Fibroblast of villous mesenchyme (primary cell): ENCODE data around the gene LRIT1. TPM values are rescaled to one million over a fixed set of nuclear protein-coding genes. Genes with fewer than 3 reads are reported as not detected.

Experiments
- DNase-seq: peaks from one replicate; pipeline ENCODE4 v3.0.0-alpha.2; 2010; ENCODE audit warnings: low read depth
- H3K4me3 ChIP-seq: 2 replicates; pipeline ENCODE4 v1.5.1; 2011; ENCODE audit warnings: low read depth, mild to moderate bottlenecking, low read length
- CTCF ChIP-seq: IDR thresholded peaks from 2 replicates; pipeline ENCODE4 v1.5.1; 2012; ENCODE audit warnings: low read depth, mild to moderate bottlenecking, low read length; ENCODE audit not compliant: insufficient read depth
- total RNA-seq: library from RNA; depleted of rRNA; stranded (reverse); fragments of >200 nt; gene quantifications from 2 replicates; pipeline ENCODE4 v1.2.3, GENCODE V29; 2012

The LRIT1 gene
- total RNA-seq, 1 donor = not detected

- DNase-seq = no peak
- H3K4me3 ChIP-seq = no peak overlapping the region
- TF ChIP-seq CTCF = no peak
These were observed 21.0 kb upstream of the LRIT1 start for GRCh38 chr10:84262190-84262956.

DNA sequence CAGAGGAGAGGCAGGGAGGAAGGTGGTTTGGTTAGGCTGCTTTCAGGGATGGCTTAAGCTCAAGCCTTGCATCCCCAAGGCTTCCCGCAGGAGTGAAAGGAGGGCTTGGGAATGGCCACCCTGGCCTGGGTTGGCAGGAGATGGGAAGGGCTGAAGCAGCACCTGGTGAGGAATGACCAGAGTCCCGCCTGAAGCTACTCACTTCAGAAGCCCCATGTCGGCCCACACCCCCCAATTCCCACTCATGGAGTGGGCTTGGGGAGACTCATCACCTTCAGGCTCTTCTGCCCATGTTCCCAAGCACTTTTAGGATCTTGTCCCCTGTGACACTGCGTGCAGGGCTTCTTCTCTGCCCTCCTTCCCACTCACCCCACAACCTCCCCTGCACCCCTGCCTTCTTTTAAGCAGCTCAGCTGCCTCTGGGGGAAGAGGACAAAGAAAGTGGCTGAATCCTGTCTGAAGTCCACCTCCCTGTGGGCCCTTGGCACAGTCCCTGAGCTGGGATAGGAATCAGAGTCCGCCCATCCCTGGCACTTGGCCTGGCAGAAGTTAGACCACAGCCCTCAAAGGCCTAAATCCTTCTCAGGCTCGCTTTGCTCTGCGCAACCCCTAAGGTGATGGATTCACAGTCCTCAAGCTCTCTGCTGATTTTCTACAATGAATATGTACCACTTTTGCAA lies 20.0 kb upstream of the LRIT1 start:
- H3K4me3 ChIP-seq = no peak overlapping the region
- DNase-seq = no peak
- no peak for TF ChIP-seq CTCF

DNA sequence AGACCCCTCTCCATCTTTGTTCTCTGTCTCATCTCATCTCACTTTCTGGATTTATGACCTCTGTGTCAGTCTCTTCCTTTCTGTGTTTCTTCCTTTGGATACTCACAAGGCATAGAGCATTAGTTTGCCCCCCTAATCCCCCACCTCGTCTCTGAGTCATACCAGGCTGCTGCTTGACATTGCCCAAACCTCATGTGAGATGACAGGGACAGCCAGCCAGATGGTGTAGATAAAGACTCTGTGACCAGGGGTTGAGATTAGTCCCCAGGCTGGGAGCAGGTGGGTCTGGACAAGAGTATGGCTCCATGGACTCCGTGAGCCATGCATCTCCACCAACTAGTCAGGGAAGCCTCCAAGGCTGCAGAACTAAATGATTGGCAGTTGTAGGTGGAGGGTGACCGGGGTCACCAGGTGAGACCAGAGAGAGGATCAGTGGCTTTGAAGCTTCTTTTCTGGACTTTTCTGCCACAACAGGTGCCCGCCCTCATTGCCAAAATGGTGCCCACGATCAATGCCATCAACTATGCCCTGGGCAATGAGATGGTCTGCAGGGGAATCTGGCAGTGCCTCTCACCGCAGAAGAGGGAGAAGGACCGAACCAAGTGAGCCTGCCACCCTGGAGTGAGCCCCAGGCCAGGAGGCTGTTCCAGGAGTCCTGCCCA lies 16.8 kb upstream of the LRIT1 start:
- DNase-seq = no peak
- no peak for TF ChIP-seq CTCF
- H3K4me3 ChIP-seq = no peak overlapping the region

DNA sequence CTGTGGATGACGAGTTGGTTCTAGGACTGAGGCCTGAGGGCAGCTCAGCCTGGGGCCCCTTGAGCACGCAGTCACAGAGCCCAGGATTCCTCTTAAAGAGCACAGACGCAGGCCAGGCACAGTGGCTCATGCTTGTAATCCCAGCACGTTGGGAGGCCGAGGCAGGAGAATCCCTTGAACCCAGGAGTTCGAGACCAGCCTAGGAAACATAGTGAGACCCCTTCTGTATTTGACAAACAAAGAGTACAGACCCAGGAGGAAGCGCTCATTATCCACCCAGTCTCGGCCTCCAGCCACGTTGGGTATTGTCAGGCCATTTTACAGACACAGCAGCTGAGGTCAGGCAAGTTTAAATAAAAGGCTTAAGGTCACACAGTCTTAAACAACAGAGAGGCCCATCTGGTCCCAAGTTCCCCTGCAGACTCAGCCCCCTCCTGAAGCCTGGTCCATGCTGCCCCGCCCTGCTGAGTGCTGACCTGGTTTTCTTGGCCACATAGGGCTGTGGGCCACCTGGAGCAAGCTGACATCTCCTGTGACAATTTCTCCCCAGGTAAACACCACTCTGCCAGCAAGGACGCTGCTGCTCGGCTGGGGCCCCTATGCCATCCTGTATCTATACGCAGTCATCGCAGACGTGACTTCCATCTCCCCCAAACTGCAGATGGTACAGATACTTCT lies 16.1 kb upstream of the LRIT1 start:
- no peak overlapping the region for H3K4me3 ChIP-seq
- TF ChIP-seq CTCF = no peak
- no peak for DNase-seq

- TF ChIP-seq CTCF = peak; percentile 68
- peak; percentile 34 for DNase-seq
- H3K4me3 ChIP-seq = no peak overlapping the region
These were observed 15.4 kb upstream of the LRIT1 start for GRCh38 chr10:84256510-84257342.
